Transverse colon (tissue), 4 donors: ENCODE measurements around the gene GALNT17.

Experiments
- POLR2A ChIP-seq: fragments of 450-650 bp; IDR thresholded peaks from one replicate; pipeline ENCODE4 v1.6.1; 2016; ENCODE audit warnings: antibody characterized with exemption, mild to moderate bottlenecking, moderate library complexity
- POLR2AphosphoS5 ChIP-seq, 3 donors: sonication (generic); formaldehyde crosslinking; IDR thresholded peaks; one replicate each; pipeline ENCODE4 v1.6.1; 2016; ENCODE audit warnings: antibody characterized with exemption in 3 of 3
- TF ChIP-seq, protein P1 (sequence below), 5 experiments: fragments of 200-600 bp in 3 of 5; fragments of 450-650 bp in 2 of 5; sonication (generic) in 3 of 5; IDR thresholded peaks; 1 replicate in 2 of 5; 2 replicates in 3 of 5; pipeline ENCODE4 v1.5.1; 2016 to 2017; ENCODE audit warnings: antibody characterized with exemption in 5 of 5, inconsistent platforms in 3 of 5, mild to moderate bottlenecking in 2 of 5, moderate library complexity in 1 of 5

DNA sequence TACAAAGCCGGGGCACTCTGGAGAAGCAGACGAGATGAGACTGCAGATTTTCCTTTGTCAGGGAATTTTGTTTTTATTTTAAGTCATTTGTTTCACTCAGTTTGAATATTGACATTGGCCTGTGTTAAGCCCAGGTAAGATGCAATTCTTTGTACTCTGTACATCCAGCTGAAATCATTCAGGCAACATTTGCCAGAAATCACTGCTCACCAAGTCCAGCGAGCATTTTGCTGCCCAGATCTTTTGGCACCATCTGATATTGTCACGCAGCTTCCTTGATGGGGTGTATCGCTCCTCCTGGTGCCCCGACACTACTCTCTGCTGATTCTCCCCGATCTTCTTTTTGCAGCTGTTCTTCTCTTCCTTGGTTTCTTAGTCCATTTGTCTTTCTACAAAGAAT, 261.7 kb downstream of the GALNT17 start:
- TF ChIP-seq POLR2A (no peak), POLR2AphosphoS5 (IDR thresholded peaks at IDR 0.05) (no peak)
- TF ChIP-seq, protein P1, sequence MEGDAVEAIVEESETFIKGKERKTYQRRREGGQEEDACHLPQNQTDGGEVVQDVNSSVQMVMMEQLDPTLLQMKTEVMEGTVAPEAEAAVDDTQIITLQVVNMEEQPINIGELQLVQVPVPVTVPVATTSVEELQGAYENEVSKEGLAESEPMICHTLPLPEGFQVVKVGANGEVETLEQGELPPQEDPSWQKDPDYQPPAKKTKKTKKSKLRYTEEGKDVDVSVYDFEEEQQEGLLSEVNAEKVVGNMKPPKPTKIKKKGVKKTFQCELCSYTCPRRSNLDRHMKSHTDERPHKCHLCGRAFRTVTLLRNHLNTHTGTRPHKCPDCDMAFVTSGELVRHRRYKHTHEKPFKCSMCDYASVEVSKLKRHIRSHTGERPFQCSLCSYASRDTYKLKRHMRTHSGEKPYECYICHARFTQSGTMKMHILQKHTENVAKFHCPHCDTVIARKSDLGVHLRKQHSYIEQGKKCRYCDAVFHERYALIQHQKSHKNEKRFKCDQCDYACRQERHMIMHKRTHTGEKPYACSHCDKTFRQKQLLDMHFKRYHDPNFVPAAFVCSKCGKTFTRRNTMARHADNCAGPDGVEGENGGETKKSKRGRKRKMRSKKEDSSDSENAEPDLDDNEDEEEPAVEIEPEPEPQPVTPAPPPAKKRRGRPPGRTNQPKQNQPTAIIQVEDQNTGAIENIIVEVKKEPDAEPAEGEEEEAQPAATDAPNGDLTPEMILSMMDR (IDR thresholded peaks at IDR 0.05) = no peak
